ENCODE measurements around the gene CHD6.

- TF ChIP-seq CTCF (IDR thresholded peaks at IDR 0.05) (no peak), POLR2A (IDR thresholded peaks at IDR 0.05) (no peak)
Observed at GRCh38 chr20:41664584-41664983, 46.4 kb upstream of the CHD6 start.

All from right lobe of liver (tissue), 4 donors.